Measurements from ENCODE around the gene KIRREL3.

DNA sequence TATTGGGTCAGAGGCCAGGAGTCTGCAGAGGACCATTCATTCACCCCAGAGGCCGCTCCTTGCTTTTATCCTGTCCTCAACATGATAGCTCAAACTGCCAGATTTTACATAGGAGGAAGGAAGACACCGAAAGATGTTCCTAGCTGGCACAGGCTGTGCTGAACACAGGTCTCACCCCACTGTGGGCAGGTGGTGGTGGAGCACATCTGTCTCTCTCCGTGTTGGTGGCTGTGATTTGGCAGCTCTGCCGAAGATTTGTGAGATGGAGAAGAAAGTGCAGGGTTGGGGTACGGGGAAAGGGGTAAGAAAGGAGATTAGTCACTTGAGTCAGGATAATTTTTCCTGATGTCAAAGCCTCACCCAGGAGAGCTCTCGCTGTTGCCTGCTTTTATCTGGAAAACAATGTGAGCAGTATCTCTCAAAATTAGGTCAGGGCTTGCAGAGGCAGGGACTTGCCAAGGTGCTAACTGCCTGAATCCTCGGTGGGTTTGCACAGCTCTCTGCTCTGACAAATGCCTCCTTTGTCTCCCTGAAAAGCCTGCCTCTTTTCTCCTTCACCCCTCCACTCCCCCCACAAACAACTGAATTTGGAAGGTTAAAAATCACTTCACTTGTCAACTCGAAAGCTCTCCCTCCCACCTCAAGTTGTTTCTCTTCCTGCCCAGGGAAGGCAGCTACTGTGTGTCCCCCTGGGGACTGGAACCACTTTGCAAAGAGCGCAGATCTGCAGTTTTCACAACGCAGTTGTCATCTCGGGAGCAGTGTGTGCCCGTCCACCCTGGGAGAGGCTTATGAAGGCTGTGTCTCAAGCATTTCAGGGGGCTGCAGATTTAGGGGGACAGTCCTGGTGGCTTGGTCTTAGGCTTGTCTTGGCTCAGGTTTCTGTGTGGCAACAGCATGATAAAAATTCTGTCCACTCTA lies 345.4 kb downstream of the KIRREL3 start:
- TF ChIP-seq POLR2A (IDR thresholded peaks at IDR 0.05), result no peak
- no peak for TF ChIP-seq POLR2AphosphoS5 (IDR thresholded peaks at IDR 0.05)
